NCI-H748 (cell line): ENCODE measurements around the gene CHRM5.

Experiments
- DNase-seq: peaks from one replicate; lab custom pipeline; 2025; ENCODE audit not compliant: unreplicated experiment; lab: John Stamatoyannopoulos, UW

The CHRM5 gene

GRCh38 chr15:34084086-34084485 lies 115.8 kb downstream of the CHRM5 start:
- DNase-seq = no peak

GRCh38 chr15:34085746-34086145 lies 117.4 kb downstream of the CHRM5 start:
- DNase-seq = no peak

- no peak for DNase-seq
Observed at GRCh38 chr15:34099914-34100313, 131.6 kb downstream of the CHRM5 start.

DNA sequence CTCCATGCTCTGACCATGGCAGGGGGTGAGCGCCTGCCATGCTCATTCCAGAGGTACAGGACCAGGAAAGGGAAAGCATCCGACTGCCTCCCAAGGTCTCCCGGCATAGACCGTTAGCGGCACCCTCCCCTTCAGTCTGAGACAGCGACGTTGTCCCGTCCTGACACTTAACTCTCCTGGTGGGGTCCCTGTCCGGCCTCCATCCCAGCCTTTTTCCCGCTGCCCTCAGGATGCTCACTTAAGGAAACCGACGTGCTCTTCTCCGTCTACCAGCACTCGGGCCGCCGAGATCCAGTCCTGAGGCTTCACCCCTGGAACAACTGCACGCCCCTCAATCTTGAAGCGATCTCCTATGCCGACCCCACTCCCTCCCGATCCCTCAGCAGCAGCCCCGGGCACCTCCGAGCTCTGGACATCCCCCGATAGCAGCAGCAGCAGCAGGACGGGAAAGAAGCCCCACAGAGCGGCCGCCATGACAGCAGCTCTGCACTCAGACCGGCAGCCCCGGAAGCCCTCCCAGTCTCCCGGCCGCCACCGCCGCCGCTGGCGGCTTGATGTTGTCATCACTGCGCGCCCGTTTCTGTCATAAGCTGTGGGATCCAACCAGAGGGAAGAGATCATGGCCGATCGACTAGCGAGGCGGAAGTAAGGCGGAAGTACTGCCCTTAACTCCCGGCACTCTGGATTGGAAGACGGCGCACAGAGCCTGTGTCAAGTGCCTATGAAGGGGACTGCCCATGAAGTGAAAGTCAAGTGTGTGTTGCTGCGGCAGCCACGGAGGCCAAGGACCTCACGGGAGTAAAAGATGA lies 133.3 kb downstream of the CHRM5 start, which contains the start of the genes EMC7 and PGBD4:
Gene EMC7, minus strand, starts transcription at position 497 of the 809 bp plus-strand sequence. Its CDS starts 23 bp downstream, at position 474.
Gene PGBD4, plus strand, starts transcription at position 718 of the 809 bp plus-strand sequence. CDS start 449 bp downstream, outside the sequence.
- peak; percentile 97 for DNase-seq

- no peak for DNase-seq
Observed at GRCh38 chr15:34102175-34102925, 134.1 kb downstream of the CHRM5 start.

DNA sequence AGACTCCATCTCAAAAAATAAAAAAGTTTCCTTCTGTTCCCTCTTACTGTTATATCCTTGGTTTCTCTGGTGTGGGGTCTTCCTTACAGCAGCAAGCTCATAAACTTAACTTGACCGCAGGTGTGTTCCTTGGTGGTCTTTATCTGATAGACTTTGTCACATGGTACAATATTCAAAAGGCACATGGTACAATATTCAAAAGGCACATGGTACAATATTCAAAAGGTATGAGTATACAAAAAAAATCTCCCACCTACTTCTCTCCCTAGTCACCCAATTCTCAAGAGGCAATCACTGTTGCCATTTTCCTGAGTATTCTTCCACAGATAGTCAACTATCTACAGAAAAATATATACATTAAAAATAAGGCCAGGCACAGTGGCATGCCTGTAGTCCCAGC lies 138.1 kb downstream of the CHRM5 start:
- DNase-seq = no peak

DNA sequence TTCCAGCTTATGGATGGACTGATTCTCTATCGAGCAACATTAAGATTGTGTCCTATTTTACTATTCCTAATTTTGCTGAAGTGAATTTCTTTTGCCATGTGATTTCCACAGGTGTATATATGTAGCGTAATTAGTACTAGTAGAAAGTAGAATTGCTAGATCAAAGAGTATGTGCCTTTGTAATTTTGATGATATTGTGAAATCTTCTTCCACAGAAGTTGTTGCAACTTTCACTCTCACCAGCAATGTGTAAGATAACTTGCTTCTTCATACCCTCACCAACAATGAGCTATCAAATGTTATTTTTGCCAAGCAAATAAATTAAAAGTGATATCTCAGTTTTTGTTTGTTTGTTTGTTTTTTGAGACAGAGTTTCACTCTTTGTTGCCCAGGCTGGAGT lies 139.0 kb downstream of the CHRM5 start:
- DNase-seq = no peak

DNA sequence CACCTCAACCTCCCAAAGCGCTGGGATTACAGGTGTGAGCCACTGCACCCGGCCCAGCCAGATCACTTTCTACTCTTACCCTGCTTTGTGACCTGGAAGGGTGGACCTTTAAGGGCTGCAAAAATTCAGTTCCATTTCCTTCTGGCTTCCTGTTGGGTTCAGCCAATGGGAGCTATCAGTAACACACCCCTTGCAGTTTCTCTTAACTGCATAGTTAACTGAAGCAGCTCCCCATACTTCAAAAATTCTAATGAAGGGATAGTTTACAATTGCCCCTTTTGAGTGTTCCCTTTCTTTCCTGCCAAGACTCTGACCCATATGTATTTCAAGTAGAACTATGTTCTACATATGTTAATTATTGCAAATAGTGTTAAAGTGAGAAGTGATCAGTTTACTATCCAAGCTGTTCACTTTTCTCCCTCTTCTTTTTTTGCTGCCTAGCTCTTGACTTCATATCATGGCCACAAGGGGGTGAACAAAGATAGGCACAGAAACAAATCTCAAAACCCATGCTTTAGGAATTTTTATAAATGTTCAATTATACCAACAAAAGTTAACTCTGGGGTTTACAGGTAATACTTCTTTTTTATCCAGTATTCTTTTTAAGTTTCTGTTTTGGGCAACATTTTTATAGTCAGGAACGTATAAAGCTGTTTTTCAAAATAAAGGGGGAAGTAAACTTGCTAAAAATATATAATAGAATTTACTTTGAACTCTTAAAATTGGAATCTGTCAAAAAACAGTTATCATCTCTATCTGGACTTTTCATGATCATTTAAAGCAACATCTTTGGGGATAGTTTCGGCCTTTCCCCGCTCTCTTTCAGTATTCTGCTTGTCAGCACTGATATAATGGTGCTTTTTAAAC lies 141.7 kb downstream of the CHRM5 start:
- DNase-seq = peak; percentile 2

DNA sequence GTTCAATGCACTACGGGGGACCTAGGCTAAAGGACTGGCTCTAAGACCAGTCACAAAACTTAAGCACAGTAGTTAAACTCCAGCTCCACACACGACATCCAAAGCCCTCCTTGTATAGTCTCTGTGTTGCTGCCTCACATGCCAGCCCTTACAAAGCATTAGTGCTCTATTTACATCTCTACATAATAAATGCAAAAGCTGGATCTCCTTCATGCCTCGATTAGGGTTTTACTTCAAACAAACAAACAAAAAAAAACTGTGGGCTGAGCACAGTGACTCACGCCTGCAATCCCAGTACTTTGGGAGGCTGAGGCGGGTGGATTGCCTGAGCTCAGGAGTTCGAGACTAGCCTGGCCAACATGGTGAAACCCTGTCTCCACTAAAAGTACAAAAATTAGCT lies 143.2 kb downstream of the CHRM5 start:
- no peak for DNase-seq

DNA sequence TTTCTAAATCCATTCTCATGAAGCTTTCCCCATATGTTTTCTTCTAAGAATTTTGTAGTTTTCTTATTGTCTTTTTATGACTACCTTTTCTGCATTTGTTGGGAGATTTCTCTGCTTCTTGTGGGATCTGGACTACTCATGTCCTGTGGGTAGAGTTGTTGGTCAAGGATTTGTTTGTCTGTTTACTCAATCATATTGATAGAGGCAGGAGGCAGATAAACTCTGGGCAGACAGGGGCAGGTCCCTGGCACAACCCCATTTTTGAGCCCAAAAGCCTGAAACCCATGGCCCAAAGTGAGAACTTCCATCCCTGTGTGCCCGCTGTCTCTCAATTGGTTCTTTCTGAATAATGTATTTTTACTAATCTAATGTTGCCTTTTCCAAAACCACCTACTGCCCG lies 145.9 kb downstream of the CHRM5 start:
- DNase-seq = no peak

DNA sequence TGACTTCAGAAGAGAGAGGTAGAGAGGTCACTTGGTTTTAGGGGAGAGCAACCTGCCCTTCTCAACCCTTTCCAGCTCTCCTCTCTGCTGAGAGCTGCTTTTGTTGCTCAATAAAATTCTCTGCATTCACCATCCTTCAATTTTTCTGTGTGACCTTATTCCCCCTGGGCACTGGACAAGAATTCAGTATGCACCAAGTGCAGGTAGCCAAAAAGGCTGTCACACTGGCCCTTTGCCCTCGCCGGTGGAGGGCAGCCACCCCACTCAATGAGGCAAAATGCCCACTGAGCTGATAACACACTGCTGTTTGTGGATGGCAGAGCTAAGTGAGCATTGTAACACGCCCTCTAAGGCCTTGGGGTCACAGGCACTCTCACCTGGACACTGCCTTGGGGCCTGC lies 146.4 kb downstream of the CHRM5 start:
- DNase-seq = no peak

GRCh38 chr15:34116620-34117019 lies 148.3 kb downstream of the CHRM5 start:
- no peak for DNase-seq
